Brain microvascular endothelial cell (primary cell): ENCODE data around the gene THSD7B.
A peak's percentile ranks its signal among the peaks of the same experiment; 100 is the strongest.

Experiments
- DNase-seq: peaks from one replicate; pipeline ENCODE4 v3.0.0-alpha.2; 2020
- H3K27ac ChIP-seq: fragments of 250-450 bp; sonication (Bioruptor Pico); 2 replicates; pipeline ENCODE4 v1.5.1; 2020; ENCODE audit warnings: mild to moderate bottlenecking, moderate library complexity
- H3K27me3 ChIP-seq: fragments of 250-450 bp; sonication (Bioruptor Pico); replicated peaks from 2 replicates; pipeline ENCODE4 v1.5.1; 2020; ENCODE audit warnings: mild to moderate bottlenecking
- H3K36me3 ChIP-seq: fragments of 250-450 bp; sonication (Bioruptor Pico); replicated peaks from 2 replicates; pipeline ENCODE4 v1.5.1; 2020; ENCODE audit warnings: mild to moderate bottlenecking
- H3K4me3 ChIP-seq: 2 replicates; pipeline ENCODE4 v1.5.1; 2011; ENCODE audit warnings: low read depth, mild to moderate bottlenecking, control low read depth, low read length, moderate library complexity
- CTCF ChIP-seq: IDR thresholded peaks from 2 replicates; pipeline ENCODE4 v1.5.1; 2011; ENCODE audit warnings: low read depth, mild to moderate bottlenecking, moderate library complexity, low read length, control low read depth, inconsistent platforms; ENCODE audit errors: missing control alignments
- in situ Hi-C: cut with HindIII; loops from 2 replicates; pipeline ENCODE4 v1.10.0; 2017; ENCODE audit warnings: low sequenced_read_pairs, low pct_ligation_motif_present

Gene THSD7B

DNA sequence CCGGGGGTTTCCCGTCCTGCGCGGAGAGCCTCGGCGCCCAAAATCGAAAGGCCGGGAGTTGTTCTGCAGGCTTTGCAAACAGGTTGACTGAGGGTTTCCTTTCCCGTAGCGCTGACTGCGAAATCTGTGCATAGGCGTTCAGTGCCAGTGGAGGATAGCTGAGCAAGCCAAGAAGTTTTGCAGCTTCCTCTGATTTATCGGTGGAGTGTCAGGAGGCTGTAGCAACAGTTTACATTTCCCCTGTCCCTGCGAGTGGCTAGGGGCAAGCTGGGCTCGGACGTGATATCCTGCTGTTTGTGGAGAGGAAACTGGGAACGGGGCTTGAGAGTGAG, 694 bp downstream of the THSD7B start:
- peaks cover 31% of the 10 kb centered on the region for H3K27me3 ChIP-seq
- no peak overlapping the region for H3K27ac ChIP-seq
- in situ Hi-C loops, result no loop called here
- H3K36me3 ChIP-seq, result no peaks in the 10 kb centered on the region
- no peak for TF ChIP-seq CTCF
- no peak for DNase-seq
- H3K4me3 ChIP-seq, result peak overlapping the region; percentile 24

DNA sequence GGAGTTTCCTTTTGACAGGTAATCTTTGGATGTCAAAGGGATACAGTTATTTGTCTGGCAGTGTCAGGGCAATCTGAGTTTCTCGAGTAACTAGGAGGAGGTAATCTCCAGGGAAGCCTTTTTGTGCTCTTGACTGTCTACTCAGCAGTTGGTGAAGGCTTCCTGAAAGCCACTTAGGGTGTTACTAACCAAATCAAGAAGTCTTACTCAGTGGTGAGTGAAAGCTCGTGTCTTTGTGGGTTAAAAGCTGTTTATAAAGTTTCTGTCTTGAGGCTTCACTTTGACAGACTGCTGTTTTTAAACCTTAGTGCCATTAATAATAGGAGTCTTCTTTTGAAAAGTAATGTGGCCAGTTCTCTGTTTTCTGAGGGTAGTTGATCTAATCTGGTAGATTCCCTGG, 1.7 kb downstream of the THSD7B start:
- H3K36me3 ChIP-seq, result no peaks in the 10 kb centered on the region
- no peak overlapping the region for H3K27ac ChIP-seq
- TF ChIP-seq CTCF, result no peak
- DNase-seq, result no peak
- H3K27me3 ChIP-seq, result peaks cover 31% of the 10 kb centered on the region
- in situ Hi-C loops, result no loop called here
- no peak overlapping the region for H3K4me3 ChIP-seq

DNA sequence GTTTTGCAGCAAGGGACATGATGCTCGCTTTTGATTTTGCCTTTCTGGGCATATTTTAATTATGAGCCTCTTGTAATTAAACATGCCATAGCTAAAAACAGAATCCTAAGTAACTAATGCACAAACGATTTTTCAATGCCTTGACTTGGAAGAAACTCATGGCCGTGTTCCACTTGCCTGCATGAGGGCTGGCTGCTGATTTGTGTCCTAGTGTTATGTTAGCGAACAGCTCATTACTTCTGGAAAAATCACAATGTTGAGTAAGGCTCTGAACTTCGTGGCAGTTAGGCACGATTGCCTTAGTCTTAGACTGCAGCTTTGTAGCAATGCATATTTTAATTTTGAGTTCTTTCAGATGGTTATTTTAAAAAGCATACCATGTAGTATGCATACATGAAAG, 4.5 kb downstream of the THSD7B start:
- no peak for TF ChIP-seq CTCF
- Histone ChIP-seq H3K27me3 (peaks cover 20% of the 10 kb centered on the region), H3K4me3 (no peak overlapping the region), H3K27ac (no peak overlapping the region), H3K36me3 (no peaks in the 10 kb centered on the region)
- in situ Hi-C loops, result no loop called here
- DNase-seq, result no peak

- peaks cover 17% of the 10 kb centered on the region for H3K27me3 ChIP-seq
- H3K36me3 ChIP-seq, result no peaks in the 10 kb centered on the region
- no peak for DNase-seq
- TF ChIP-seq CTCF, result no peak
- H3K27ac ChIP-seq, result no peak overlapping the region
- in situ Hi-C loops, result no loop called here
- H3K4me3 ChIP-seq, result no peak overlapping the region
Measured at GRCh38 chr2:136770384-136770783, 5.0 kb downstream of the THSD7B start.

GRCh38 chr2:136777391-136777790, 12.0 kb downstream of the THSD7B start:
- in situ Hi-C loops, result no loop called here
- no peak for TF ChIP-seq CTCF
- DNase-seq, result no peak
- Histone ChIP-seq H3K4me3 (no peak overlapping the region), H3K27me3 (no peaks in the 10 kb centered on the region), H3K36me3 (no peaks in the 10 kb centered on the region), H3K27ac (no peak overlapping the region)

- H3K4me3 ChIP-seq, result no peak overlapping the region
- H3K27me3 ChIP-seq, result no peaks in the 10 kb centered on the region
- no peak overlapping the region for H3K27ac ChIP-seq
- DNase-seq, result no peak
- no peaks in the 10 kb centered on the region for H3K36me3 ChIP-seq
- no peak for TF ChIP-seq CTCF
- in situ Hi-C loops, result no loop called here
Measured at GRCh38 chr2:136783856-136784255, 18.5 kb downstream of the THSD7B start.
